GM19468 (cell line): ENCODE data around the gene SEPTIN10.
A peak's percentile ranks its signal among the peaks of the same experiment; 100 is the strongest.

Experiments
- ATAC-seq: cut with Tn5 transposase; IDR thresholded peaks from one replicate; pipeline ENCODE4 v1.9.1; 2021; ENCODE audit warnings: mild to moderate bottlenecking, moderate library complexity, moderate number of reproducible peaks; ENCODE audit not compliant: unreplicated experiment; ENCODE audit errors: extremely low read depth

Gene SEPTIN10

GRCh38 chr2:109527846-109528705 is 85.7 kb downstream of the SEPTIN10 start:
- ATAC-seq, result no peak

- ATAC-seq, result no peak
These were observed 86.7 kb downstream of the SEPTIN10 start for GRCh38 chr2:109527079-109527478.

GRCh38 chr2:109526442-109526970 is 87.3 kb downstream of the SEPTIN10 start:
- ATAC-seq, result no peak

- ATAC-seq, result no peak
These were observed 87.9 kb downstream of the SEPTIN10 start for GRCh38 chr2:109525836-109526235.

- no peak for ATAC-seq
These were observed 90.0 kb downstream of the SEPTIN10 start for GRCh38 chr2:109523536-109524361.

- no peak for ATAC-seq
These were observed 90.6 kb downstream of the SEPTIN10 start for GRCh38 chr2:109523121-109523520.

GRCh38 chr2:109522063-109522374 is 91.7 kb downstream of the SEPTIN10 start:
- ATAC-seq, result no peak

GRCh38 chr2:109521233-109522062 is 92.3 kb downstream of the SEPTIN10 start:
- ATAC-seq, result no peak

GRCh38 chr2:109519513-109519912 is 94.3 kb downstream of the SEPTIN10 start:
- no peak for ATAC-seq

GRCh38 chr2:109517118-109517889 is 96.5 kb downstream of the SEPTIN10 start:
- no peak for ATAC-seq

- ATAC-seq, result no peak
These were observed 97.2 kb downstream of the SEPTIN10 start for GRCh38 chr2:109516445-109517117.

GRCh38 chr2:109514857-109515256 is 98.9 kb downstream of the SEPTIN10 start:
- ATAC-seq, result no peak

GRCh38 chr2:109513749-109514588 is 99.8 kb downstream of the SEPTIN10 start:
- ATAC-seq, result peak; percentile 30

GRCh38 chr2:109513230-109513629 is 100.5 kb downstream of the SEPTIN10 start:
- ATAC-seq, result no peak

- no peak for ATAC-seq
These were observed 101.7 kb downstream of the SEPTIN10 start for GRCh38 chr2:109512076-109512475.

GRCh38 chr2:109511168-109511567 is 102.6 kb downstream of the SEPTIN10 start:
- no peak for ATAC-seq

GRCh38 chr2:109510136-109511028 is 103.4 kb downstream of the SEPTIN10 start:
- no peak for ATAC-seq
